GM03348 (cell line): Measurements from ENCODE around the gene ATP10A.

ENCODE experiments used
- DNase-seq: peaks from one replicate; pipeline ENCODE4 v3.0.0; 2012; ENCODE audit warnings: low spot score

ATP10A gene

DNA sequence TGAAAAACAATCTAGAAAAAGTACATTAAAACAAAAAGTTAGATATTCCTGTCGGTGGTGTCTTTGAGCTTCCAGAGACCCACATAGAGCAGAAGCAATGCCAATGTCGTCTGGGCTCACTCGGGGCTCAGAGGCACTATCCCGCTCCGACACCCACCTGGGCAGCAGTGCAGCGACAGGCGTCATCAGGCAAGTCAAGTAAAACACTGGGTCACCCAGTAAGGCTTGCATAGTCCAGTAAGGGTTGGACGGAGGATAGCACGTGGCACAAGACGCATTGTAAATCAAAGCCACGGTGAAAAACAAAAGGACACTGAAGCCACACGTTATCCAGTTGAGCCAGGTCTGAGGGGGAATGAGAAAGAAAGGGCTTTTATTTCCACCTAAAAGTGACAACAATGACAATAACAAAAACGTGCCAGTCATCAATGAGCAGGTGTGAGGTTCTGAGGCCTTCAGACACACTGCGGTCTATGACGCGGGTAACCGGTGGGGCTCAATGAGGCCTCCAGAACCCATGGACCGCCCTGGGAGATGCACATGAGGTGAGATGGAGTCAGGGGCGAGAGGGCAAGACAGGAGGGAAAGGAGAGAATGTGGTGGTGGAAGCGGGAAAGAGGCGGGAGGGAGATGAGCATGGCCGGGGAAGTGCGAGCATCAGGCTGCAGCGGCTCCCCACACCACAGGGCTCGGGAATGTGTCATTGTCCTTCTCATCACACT, 183.0 kb downstream of the ATP10A start:
- no peak for DNase-seq

GRCh38 chr15:25679492-25679891, 183.6 kb downstream of the ATP10A start:
- DNase-seq = no peak

DNA sequence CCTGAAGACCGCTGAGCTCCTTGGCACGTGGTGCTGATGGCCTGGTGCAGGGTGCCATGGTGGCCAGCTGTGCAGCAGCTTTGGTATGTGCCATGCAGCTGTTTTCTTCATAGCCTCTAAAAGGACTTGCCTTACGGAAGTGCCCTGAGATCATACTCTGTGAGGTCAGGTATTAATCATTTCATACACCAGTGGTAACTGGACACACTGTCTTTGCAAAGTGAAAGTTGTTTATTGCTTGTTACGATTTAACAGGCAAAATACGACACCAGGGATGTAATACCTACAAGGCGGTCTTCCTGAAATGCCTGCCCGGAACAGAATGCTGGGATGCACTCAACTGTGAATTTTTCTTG, 184.6 kb downstream of the ATP10A start:
- no peak for DNase-seq

DNA sequence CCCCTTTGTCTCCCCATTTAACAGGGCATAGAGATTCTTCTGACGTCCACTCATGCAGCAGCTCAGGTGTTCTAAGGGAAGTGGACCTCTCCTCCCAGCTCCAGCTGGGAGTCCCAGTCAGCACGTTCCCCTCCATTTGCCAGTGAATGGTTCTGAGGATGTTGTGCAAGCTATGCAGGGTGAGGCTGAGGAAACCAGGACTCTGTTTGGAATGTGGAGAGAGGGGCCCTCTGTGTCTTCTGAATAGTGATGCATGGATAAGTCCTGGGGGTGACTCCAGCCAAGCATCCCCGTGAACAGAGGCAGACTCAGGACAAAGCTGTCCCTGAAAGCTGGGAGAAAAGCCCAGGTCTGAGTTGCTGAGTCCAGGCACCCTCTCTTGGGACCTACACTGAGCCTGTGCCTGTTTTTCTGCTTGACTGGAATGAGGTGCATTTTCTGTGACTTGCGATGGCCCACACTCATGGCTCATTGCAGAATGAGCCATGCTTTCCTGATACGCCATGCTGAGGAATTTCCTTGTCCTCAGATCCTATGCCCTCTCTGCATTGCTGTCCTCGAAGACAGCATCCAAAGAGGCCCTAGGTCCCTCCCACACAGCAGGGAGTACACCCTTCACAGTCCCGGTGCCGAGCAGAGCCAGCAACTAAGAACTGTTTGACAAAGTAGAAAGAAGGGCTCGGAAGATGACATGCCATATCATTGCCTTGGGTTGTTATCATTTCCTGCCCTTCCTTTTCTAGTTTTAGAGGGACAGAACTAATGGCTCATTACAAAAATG, 185.2 kb downstream of the ATP10A start:
- DNase-seq = no peak

GRCh38 chr15:25676070-25676469, 187.1 kb downstream of the ATP10A start:
- no peak for DNase-seq

- no peak for DNase-seq
Observed at GRCh38 chr15:25675396-25675795, 187.7 kb downstream of the ATP10A start.

- DNase-seq = no peak
Observed at GRCh38 chr15:25674913-25675312, 188.2 kb downstream of the ATP10A start.

- DNase-seq = no peak
Observed at GRCh38 chr15:25673972-25674371, 189.2 kb downstream of the ATP10A start.

DNA sequence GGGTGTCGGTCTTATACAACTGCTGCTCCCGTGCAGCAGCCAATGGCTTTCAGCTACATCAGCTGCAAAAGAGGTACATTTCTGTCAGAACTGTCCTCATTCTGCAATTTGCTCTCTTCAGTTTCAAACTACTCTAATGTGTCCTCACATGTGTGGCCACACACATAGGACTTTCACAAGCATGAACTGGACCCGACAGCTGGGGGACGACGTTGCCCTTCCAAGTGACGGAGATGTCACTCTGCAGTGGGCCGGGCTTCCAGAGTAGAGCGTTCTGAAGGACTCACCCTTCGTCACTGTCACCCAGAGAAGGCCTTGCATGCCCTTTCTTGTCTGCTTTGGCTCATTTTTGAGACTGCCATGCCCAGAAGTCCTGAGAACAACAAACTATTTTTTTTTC, 189.8 kb downstream of the ATP10A start:
- no peak for DNase-seq

DNA sequence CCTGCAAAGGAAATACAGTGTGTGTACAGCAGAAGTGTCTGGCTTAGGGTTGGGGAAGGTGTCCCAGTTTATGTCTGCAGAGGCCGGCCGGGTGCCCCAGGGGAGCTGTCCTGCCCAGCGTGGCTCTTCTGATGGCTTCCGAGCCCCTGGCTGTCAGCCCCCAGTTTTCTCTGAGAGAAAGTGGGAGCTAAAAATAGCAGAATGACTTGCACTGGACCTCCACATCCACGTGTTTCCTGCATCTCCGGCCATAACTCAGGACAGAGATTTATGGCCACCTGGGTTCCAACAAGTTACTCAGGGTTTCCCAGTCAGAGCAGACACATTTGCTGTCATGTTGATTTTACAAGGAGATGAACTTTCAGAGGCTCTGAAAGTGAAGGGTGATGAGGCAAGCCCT, 192.0 kb downstream of the ATP10A start:
- peak; percentile 31 for DNase-seq

- no peak for DNase-seq
Observed at GRCh38 chr15:25670621-25671020, 192.5 kb downstream of the ATP10A start.

GRCh38 chr15:25670025-25670554, 193.0 kb downstream of the ATP10A start:
- peak; percentile 88 for DNase-seq

- DNase-seq = no peak
Observed at GRCh38 chr15:25668901-25669300, 194.2 kb downstream of the ATP10A start.

DNA sequence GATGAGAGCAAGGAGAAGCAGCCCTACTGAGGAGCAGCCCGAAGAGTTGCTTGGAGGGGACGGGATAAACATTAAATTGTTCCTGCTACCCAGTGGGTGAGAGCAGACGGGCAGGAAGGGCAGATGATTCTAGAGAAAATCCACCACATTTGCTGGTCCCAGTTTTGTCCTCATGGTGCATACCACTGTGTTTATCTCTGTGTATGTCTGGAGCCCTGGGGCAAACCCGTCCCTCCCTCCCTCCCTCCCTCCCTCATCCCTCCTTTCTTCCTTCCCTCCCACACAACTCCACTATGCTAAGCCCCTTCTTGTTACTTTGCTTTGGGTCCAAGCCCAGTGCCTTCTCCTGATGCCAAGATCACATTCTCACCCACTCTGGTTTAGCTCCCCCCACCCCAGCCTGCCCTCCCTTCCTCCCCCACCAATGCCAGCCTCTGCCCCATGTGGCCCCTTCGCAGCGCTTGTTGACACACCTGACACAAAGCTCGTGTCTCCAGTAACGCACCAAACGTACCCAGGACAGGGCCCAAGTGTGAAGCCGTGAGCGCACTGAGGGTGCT, 194.8 kb downstream of the ATP10A start:
- no peak for DNase-seq

- DNase-seq = no peak
Observed at GRCh38 chr15:25667829-25668228, 195.3 kb downstream of the ATP10A start.

GRCh38 chr15:25665913-25666312, 197.2 kb downstream of the ATP10A start:
- no peak for DNase-seq

GRCh38 chr15:25664761-25665160, 198.4 kb downstream of the ATP10A start:
- no peak for DNase-seq

DNA sequence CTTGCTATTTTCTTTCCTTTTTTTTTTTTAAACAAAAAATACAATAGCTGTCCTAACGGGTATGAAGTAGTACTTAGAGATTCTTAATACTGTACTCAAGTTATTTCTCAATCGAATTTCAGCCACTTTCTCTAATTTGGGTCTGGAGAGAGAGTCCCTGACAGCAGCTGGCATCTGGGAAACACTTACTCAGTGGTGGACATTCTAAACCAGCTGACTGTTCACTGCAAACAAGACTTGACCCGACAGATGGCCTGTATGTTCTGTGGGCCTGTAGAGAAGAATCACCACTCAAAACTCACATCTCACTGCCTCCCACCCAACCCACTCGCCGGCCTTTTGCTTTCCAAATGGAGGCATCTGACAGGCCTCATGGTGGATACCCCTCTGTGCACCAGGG, 199.6 kb downstream of the ATP10A start:
- DNase-seq = no peak

DNA sequence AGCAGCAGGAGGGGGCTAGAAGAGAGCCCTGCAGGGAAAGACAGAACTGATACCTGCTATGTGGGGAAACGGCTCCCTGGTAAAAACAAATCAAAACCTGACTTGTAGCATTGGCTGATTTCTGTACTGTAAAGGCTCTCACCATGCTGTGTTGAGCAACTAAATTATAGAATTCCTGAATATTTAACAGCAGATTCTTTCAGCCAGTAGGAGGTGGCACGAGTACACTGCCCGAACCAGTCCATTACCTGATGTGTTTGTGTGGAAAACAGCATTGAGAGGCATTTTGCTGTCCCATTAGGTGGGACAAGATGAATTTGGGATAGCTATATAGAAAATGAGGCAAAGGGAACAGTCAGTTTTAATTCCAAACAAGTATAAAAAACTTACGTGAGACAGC, 201.2 kb downstream of the ATP10A start:
- no peak for DNase-seq

GRCh38 chr15:25659251-25659650, 203.9 kb downstream of the ATP10A start:
- no peak for DNase-seq

GRCh38 chr15:25658560-25658959, 204.6 kb downstream of the ATP10A start:
- DNase-seq = no peak

GRCh38 chr15:25655207-25655948, 207.7 kb downstream of the ATP10A start:
- no peak for DNase-seq
